ENCODE measurements around the gene MRPL48. TPM values are rescaled to one million over a fixed set of nuclear protein-coding genes. Genes with fewer than 3 reads are reported as not detected.
"Not testable (repeated sequence)": the region's sequence is repeated elsewhere in the genome, so short reads cannot be mapped to it uniquely, and the experiment has no call there.

Gene MRPL48
- total RNA-seq, 1 experiment from 2014 or later = 38.7 TPM

DNA sequence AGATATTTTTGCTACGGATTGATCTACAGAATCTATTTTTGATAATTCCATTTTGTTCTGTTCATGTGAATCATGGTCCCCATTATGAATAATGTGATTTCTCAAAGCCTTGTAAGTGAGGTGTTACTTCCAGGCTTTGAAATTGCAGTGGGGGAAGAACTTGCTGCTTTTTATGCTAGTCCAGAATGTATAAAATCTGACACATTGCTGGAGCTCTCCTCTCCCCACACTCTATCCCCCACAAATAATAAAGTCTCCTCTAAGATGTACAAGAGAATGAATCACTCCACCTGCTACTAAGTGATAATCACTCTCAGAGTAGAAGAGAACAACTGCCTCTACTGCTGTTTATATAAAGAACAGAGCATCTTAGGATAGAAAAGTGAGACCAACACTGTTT lies 20.9 kb upstream of the MRPL48 start (continued):
- TF ChIP-seq NFATC4 (CRISPR knock-in tag; IDR thresholded peaks at IDR 0.05) (no peak), ESRRA (CRISPR knock-in tag; IDR thresholded peaks at IDR 0.05; ENCODE audit: borderline replicate concordance) (no peak)
- TF ChIP-seq, protein P1, sequence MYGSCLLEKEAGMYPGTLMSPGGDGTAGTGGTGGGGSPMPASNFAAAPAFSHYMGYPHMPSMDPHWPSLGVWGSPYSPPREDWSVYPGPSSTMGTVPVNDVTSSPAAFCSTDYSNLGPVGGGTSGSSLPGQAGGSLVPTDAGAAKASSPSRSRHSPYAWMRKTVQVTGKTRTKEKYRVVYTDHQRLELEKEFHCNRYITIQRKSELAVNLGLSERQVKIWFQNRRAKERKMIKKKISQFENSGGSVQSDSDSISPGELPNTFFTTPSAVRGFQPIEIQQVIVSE (CRISPR knock-in tag; IDR thresholded peaks at IDR 0.05; ENCODE audit: borderline replicate concordance) = no peak

DNA sequence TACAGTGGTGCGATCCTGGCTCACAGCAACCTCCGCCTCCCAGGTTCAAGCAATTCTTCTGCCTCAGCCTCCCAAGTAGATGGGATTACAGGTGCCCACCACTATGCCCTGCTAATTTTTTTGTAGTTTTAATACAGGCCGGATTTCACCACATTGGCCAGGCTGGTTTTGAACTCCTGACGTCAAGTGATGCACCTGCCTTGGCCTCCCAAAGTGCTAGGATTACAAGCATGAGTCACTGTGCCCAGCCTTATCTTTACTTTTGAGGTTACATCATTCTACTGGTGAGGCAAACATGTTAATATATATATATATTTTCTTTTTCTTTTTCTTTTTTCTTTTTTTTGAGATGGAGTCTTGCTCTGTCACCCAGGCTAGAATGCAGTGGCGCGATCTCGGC lies 16.9 kb upstream of the MRPL48 start:
- H3K27ac Mint-ChIP-seq; H3K4me1 Mint-ChIP-seq; H3K27me3 Mint-ChIP-seq (ENCODE audit: low read depth); H3K36me3 Mint-ChIP-seq; POLR2A ChIA-PET; CTCF ChIA-PET; H3K4me3 Mint-ChIP-seq; DNase-seq (ENCODE audit: low spot score); ATAC-seq; H3K9me3 Mint-ChIP-seq: not testable (repeated sequence)

DNA sequence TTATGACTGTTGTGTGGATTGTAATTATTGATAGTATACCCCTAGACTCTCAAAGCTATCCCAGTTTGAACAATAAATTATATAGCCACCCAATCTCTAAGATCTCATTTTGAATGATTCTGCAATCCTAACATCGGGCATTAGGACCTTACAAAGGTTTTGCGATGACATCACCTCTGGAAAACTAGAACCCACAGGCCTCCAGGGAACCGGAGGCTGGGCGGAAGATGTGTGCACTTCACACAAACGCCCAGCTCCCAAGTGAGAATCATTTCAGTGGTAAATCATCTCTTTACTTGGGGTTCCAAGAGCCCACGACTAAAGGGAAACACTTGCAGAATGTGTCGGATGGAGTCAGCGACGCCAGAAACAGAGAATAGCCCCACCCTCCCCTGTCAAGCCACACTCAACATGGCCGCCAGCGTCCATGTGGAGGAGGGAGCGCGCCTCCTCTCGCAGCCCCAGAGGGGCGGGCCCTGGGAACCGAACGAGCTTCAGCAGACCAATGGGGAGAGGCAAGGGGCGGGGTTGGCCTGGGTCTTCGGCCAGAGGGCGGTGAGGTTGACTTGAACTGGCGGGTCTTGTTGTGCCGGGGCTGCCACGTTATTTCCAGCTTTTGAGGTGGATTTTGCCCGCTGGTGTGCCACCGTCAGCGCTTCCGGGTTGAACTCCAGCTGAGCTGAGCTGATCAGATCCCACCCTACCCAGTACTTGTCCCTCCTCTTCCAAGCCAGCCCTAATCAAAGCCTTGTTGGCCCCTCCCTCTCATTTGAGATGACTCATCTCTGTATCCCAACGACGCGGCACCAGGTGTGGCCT lies 8.4 kb upstream of the MRPL48 start:
- H3K4me3 Mint-ChIP-seq = peak overlapping the region; percentile 98
- TF ChIP-seq, protein P2, sequence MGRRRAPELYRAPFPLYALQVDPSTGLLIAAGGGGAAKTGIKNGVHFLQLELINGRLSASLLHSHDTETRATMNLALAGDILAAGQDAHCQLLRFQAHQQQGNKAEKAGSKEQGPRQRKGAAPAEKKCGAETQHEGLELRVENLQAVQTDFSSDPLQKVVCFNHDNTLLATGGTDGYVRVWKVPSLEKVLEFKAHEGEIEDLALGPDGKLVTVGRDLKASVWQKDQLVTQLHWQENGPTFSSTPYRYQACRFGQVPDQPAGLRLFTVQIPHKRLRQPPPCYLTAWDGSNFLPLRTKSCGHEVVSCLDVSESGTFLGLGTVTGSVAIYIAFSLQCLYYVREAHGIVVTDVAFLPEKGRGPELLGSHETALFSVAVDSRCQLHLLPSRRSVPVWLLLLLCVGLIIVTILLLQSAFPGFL (CRISPR knock-in tag; IDR thresholded peaks at IDR 0.05; ENCODE audit: borderline replicate concordance) = no peak
- TF ChIP-seq ETV6 (CRISPR knock-in tag; IDR thresholded peaks at IDR 0.05) (peak; percentile 65; the same call in 1 of the 2 replicates), GRHL2 (CRISPR knock-in tag; IDR thresholded peaks at IDR 0.05; ENCODE audit: insufficient replicate concordance, severe bottlenecking) (no peak), ZNF671 (CRISPR knock-in tag; IDR thresholded peaks at IDR 0.05) (no peak), FOXK1 (CRISPR knock-in tag; IDR thresholded peaks at IDR 0.05) (peak; percentile 63; the same call in 1 of the 2 replicates), ZNF232 (CRISPR knock-in tag; IDR thresholded peaks at IDR 0.05) (peak; percentile 83; the same call in 1 of the 2 replicates), OVOL2 (CRISPR knock-in tag; IDR thresholded peaks at IDR 0.05; ENCODE audit: borderline replicate concordance) (no peak), ZNF138 (CRISPR knock-in tag; conservative IDR thresholded peaks at IDR 0.05) (no peak), CBFB (CRISPR knock-in tag; IDR thresholded peaks at IDR 0.05; ENCODE audit: low read depth) (no peak), SP1 (CRISPR knock-in tag; conservative IDR thresholded peaks at IDR 0.05) (peak; percentile 90), ZBTB21 (CRISPR knock-in tag; IDR thresholded peaks at IDR 0.05; ENCODE audit: borderline replicate concordance) (no peak)
- TF ChIP-seq, protein P3, sequence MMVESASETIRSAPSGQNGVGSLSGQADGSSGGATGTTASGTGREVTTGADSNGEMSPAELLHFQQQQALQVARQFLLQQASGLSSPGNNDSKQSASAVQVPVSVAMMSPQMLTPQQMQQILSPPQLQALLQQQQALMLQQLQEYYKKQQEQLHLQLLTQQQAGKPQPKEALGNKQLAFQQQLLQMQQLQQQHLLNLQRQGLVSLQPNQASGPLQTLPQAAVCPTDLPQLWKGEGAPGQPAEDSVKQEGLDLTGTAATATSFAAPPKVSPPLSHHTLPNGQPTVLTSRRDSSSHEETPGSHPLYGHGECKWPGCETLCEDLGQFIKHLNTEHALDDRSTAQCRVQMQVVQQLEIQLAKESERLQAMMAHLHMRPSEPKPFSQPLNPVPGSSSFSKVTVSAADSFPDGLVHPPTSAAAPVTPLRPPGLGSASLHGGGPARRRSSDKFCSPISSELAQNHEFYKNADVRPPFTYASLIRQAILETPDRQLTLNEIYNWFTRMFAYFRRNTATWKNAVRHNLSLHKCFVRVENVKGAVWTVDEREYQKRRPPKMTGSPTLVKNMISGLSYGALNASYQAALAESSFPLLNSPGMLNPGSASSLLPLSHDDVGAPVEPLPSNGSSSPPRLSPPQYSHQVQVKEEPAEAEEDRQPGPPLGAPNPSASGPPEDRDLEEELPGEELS (CRISPR knock-in tag; IDR thresholded peaks at IDR 0.05) = no peak
- TF ChIP-seq, protein P4, sequence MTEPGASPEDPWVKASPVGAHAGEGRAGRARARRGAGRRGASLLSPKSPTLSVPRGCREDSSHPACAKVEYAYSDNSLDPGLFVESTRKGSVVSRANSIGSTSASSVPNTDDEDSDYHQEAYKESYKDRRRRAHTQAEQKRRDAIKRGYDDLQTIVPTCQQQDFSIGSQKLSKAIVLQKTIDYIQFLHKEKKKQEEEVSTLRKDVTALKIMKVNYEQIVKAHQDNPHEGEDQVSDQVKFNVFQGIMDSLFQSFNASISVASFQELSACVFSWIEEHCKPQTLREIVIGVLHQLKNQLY (CRISPR knock-in tag; IDR thresholded peaks at IDR 0.05) = no peak
- TF ChIP-seq, protein P5, sequence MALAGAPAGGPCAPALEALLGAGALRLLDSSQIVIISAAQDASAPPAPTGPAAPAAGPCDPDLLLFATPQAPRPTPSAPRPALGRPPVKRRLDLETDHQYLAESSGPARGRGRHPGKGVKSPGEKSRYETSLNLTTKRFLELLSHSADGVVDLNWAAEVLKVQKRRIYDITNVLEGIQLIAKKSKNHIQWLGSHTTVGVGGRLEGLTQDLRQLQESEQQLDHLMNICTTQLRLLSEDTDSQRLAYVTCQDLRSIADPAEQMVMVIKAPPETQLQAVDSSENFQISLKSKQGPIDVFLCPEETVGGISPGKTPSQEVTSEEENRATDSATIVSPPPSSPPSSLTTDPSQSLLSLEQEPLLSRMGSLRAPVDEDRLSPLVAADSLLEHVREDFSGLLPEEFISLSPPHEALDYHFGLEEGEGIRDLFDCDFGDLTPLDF (CRISPR knock-in tag; IDR thresholded peaks at IDR 0.05) = no peak
- TF ChIP-seq, protein P6, sequence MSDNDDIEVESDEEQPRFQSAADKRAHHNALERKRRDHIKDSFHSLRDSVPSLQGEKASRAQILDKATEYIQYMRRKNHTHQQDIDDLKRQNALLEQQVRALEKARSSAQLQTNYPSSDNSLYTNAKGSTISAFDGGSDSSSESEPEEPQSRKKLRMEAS (CRISPR knock-in tag; IDR thresholded peaks at IDR 0.05) = peak; percentile 93
- TF ChIP-seq, protein P7, sequence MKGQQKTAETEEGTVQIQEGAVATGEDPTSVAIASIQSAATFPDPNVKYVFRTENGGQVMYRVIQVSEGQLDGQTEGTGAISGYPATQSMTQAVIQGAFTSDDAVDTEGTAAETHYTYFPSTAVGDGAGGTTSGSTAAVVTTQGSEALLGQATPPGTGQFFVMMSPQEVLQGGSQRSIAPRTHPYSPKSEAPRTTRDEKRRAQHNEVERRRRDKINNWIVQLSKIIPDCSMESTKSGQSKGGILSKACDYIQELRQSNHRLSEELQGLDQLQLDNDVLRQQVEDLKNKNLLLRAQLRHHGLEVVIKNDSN (CRISPR knock-in tag; IDR thresholded peaks at IDR 0.05) = 0 out of 2 replicates have a peak, but pooled peaks have one; percentile 27
- TF ChIP-seq, protein P8, sequence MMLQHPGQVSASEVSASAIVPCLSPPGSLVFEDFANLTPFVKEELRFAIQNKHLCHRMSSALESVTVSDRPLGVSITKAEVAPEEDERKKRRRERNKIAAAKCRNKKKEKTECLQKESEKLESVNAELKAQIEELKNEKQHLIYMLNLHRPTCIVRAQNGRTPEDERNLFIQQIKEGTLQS (CRISPR knock-in tag; conservative IDR thresholded peaks at IDR 0.05) = 0 out of 2 replicates have a peak, but pooled peaks have one; percentile 23
- TF ChIP-seq, protein P9, sequence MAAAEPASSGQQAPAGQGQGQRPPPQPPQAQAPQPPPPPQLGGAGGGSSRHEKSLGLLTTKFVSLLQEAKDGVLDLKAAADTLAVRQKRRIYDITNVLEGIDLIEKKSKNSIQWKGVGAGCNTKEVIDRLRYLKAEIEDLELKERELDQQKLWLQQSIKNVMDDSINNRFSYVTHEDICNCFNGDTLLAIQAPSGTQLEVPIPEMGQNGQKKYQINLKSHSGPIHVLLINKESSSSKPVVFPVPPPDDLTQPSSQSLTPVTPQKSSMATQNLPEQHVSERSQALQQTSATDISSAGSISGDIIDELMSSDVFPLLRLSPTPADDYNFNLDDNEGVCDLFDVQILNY (CRISPR knock-in tag; IDR thresholded peaks at IDR 0.05) = no peak
- peaks cover 8% of the 10 kb centered on the region for H3K9me3 Mint-ChIP-seq
- H3K4me1 Mint-ChIP-seq = peaks cover 13% of the 10 kb centered on the region
- ATAC-seq (peak; percentile 98), DNase-seq (ENCODE audit: low spot score) (peak; percentile 99)
- peaks cover 2% of the 10 kb centered on the region; the same call in 1 of the 2 replicates for H3K36me3 Mint-ChIP-seq
- no peaks in the 10 kb centered on the region; the same call in 1 of the 2 replicates for H3K27me3 Mint-ChIP-seq (ENCODE audit: low read depth)
- CTCF ChIA-PET = interaction anchor here (0.6 to 1.7 kb wide), 5 partner anchors 9 to 152 kb away, joined by 3 to 15 read pairs (median 4); partner anchors contain the start of gene RAB6A
- POLR2A ChIA-PET = interaction anchor here (1.0 to 2.4 kb wide), 8 partner anchors 8 to 203 kb away, joined by 3 to 40 read pairs (median 5); partner anchors contain the start of genes MRPL48, RAB6A and UCP2
- H3K27ac Mint-ChIP-seq = peak overlapping the region; percentile 100
